ENCODE results near the gene SOX10.

Gene SOX10

GRCh38 chr22:38025514-38025913 lies 41.2 kb upstream of the SOX10 start:
- no peak overlapping the region for H2AFZ ChIP-seq (ENCODE audit: low read depth, low read length)
- H3K36me3 ChIP-seq (replicated peaks; ENCODE audit: low read depth, low read length) = no peaks in the 10 kb centered on the region
- H3K27ac ChIP-seq (ENCODE audit: low read length) = no peak overlapping the region
- TF ChIP-seq EZH2phosphoT487 (IDR thresholded peaks at IDR 0.05; ENCODE audit: low read depth) (no peak), CTCF (IDR thresholded peaks at IDR 0.05; ENCODE audit: low read depth, low read length) (no peak)
- no peak overlapping the region for H3K4me3 ChIP-seq (ENCODE audit: low read length)
- H3K4me2 ChIP-seq (ENCODE audit: low read length) = no peak overlapping the region
- H3K79me2 ChIP-seq (ENCODE audit: low read length) = no peaks in the 10 kb centered on the region
- H3K4me1 ChIP-seq (ENCODE audit: low read length) = no peaks in the 10 kb centered on the region
- H3K9me3 ChIP-seq (ENCODE audit: insufficient read depth, low read length) = no peaks in the 10 kb centered on the region
- H3K9ac ChIP-seq (ENCODE audit: low read length) = no peak overlapping the region
- H3K27me3 ChIP-seq (ENCODE audit: low read depth, low read length) = peaks cover 48% of the 10 kb centered on the region
- H4K20me1 ChIP-seq (ENCODE audit: insufficient read depth, low read length) = no peaks in the 10 kb centered on the region

- Histone ChIP-seq H3K9ac (ENCODE audit: low read length) (no peak overlapping the region), H3K4me2 (ENCODE audit: low read length) (no peak overlapping the region), H2AFZ (ENCODE audit: low read depth, low read length) (no peak overlapping the region), H3K79me2 (ENCODE audit: low read length) (no peaks in the 10 kb centered on the region), H3K27ac (ENCODE audit: low read length) (no peak overlapping the region), H3K4me1 (ENCODE audit: low read length) (no peaks in the 10 kb centered on the region), H4K20me1 (ENCODE audit: insufficient read depth, low read length) (no peaks in the 10 kb centered on the region), H3K4me3 (ENCODE audit: low read length) (no peak overlapping the region), H3K9me3 (ENCODE audit: insufficient read depth, low read length) (no peaks in the 10 kb centered on the region), H3K27me3 (ENCODE audit: low read depth, low read length) (peaks cover 35% of the 10 kb centered on the region), H3K36me3 (replicated peaks; ENCODE audit: low read depth, low read length) (no peaks in the 10 kb centered on the region)
- TF ChIP-seq CTCF (IDR thresholded peaks at IDR 0.05; ENCODE audit: low read depth, low read length) = no peak
- no peak for TF ChIP-seq EZH2phosphoT487 (IDR thresholded peaks at IDR 0.05; ENCODE audit: low read depth)
These were observed 38.7 kb upstream of the SOX10 start for GRCh38 chr22:38023045-38023444.

- Histone ChIP-seq H2AFZ (ENCODE audit: low read depth, low read length) (no peak overlapping the region), H3K27me3 (ENCODE audit: low read depth, low read length) (peaks cover 23% of the 10 kb centered on the region), H3K9me3 (ENCODE audit: insufficient read depth, low read length) (no peaks in the 10 kb centered on the region), H3K4me2 (ENCODE audit: low read length) (no peak overlapping the region), H3K4me3 (ENCODE audit: low read length) (no peak overlapping the region), H4K20me1 (ENCODE audit: insufficient read depth, low read length) (no peaks in the 10 kb centered on the region), H3K79me2 (ENCODE audit: low read length) (no peaks in the 10 kb centered on the region), H3K4me1 (ENCODE audit: low read length) (no peaks in the 10 kb centered on the region), H3K36me3 (replicated peaks; ENCODE audit: low read depth, low read length) (no peaks in the 10 kb centered on the region), H3K27ac (ENCODE audit: low read length) (no peak overlapping the region), H3K9ac (ENCODE audit: low read length) (no peak overlapping the region)
- TF ChIP-seq CTCF (IDR thresholded peaks at IDR 0.05; ENCODE audit: low read depth, low read length) (no peak), EZH2phosphoT487 (IDR thresholded peaks at IDR 0.05; ENCODE audit: low read depth) (no peak)
These were observed 36.9 kb upstream of the SOX10 start for GRCh38 chr22:38021206-38021605.

GRCh38 chr22:38018938-38019827 lies 34.8 kb upstream of the SOX10 start:
- Histone ChIP-seq H3K9me3 (ENCODE audit: insufficient read depth, low read length) (no peaks in the 10 kb centered on the region), H3K36me3 (replicated peaks; ENCODE audit: low read depth, low read length) (no peaks in the 10 kb centered on the region), H3K4me1 (ENCODE audit: low read length) (no peaks in the 10 kb centered on the region), H3K4me2 (ENCODE audit: low read length) (no peak overlapping the region), H3K4me3 (ENCODE audit: low read length) (no peak overlapping the region), H3K27me3 (ENCODE audit: low read depth, low read length) (peaks cover 5% of the 10 kb centered on the region; the same call in 1 of the 2 replicates), H3K27ac (ENCODE audit: low read length) (no peak overlapping the region), H2AFZ (ENCODE audit: low read depth, low read length) (no peak overlapping the region), H4K20me1 (ENCODE audit: insufficient read depth, low read length) (no peaks in the 10 kb centered on the region), H3K9ac (ENCODE audit: low read length) (no peak overlapping the region), H3K79me2 (ENCODE audit: low read length) (no peaks in the 10 kb centered on the region)
- TF ChIP-seq EZH2phosphoT487 (IDR thresholded peaks at IDR 0.05; ENCODE audit: low read depth) (no peak), CTCF (IDR thresholded peaks at IDR 0.05; ENCODE audit: low read depth, low read length) (no peak)
